GM18526 (cell line): ENCODE data around the gene EIF3B.

ENCODE experiments used
- POLR2A ChIP-seq: IDR thresholded peaks from 3 replicates; pipeline ENCODE4 v1.6.1; 2011; ENCODE audit not compliant: insufficient read length; ENCODE audit errors: extremely low read depth

Gene EIF3B

DNA sequence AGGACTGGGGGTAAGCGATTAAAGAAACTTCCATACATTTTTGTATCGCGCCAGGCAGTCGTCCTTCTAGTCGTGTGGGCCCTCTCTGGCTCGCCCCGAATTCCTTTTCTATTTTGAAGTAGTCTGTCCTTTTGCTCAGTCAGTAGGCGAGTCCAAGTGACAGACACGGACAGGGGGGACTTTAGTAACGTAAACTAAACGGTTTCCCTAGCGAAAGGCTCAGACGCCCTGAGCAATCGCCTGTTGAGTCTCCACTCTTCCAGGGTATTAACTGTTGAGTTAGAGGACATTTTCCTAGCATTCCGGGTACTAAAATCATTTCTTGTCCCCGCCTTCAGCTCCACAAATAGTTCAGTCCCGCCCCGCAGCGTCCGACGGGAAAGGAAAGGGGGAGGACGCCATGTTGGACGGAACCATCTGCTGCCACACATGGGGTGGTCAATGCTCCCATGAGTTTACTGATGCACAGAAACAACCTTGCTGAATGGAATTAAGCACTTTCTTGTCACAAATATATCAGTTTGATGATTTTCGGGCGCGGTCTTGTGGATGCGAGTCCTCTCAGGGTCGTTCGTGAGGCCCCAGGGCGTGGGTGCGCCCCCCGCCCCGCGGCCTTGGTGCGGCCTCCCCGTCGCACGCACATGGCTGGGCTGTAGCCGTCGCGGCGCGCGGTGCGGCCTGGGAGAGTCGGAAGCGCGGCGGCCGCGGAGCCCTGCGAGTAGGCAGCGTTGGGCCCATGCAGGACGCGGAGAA, at the start of gene EIF3B:
EIF3B (plus strand) TSS at position 642 of the 753 bp plus-strand sequence; CDS start at position 737, 95 bp downstream.
- TF ChIP-seq POLR2A, result peak; percentile 97

DNA sequence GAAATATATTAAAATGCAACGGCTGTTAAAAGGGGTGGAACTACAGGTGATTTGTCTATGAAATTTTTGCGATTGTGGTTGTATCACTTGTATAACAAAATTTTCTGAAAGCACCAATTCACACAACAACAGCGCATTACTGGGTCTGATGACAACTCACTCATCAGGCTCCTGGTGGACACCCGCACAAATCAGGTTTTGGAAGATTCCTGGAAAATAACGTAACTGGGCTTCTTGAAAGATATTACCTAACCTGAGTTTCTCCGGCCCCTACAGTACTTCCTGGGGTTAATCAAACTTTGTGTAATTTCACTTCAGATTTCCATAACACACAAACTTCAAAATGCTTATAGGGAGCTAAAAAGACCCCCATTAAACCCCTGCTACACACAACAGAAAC, 47.9 kb upstream of the EIF3B start:
- no peak for TF ChIP-seq POLR2A

- TF ChIP-seq POLR2A, result no peak
These were observed 46.9 kb upstream of the EIF3B start for GRCh38 chr7:2307690-2308107.

GRCh38 chr7:2309889-2310331, 44.7 kb upstream of the EIF3B start:
- TF ChIP-seq POLR2A, result no peak

- TF ChIP-seq POLR2A, result peak; percentile 42
These were observed 42.2 kb upstream of the EIF3B start for GRCh38 chr7:2312267-2312929.

DNA sequence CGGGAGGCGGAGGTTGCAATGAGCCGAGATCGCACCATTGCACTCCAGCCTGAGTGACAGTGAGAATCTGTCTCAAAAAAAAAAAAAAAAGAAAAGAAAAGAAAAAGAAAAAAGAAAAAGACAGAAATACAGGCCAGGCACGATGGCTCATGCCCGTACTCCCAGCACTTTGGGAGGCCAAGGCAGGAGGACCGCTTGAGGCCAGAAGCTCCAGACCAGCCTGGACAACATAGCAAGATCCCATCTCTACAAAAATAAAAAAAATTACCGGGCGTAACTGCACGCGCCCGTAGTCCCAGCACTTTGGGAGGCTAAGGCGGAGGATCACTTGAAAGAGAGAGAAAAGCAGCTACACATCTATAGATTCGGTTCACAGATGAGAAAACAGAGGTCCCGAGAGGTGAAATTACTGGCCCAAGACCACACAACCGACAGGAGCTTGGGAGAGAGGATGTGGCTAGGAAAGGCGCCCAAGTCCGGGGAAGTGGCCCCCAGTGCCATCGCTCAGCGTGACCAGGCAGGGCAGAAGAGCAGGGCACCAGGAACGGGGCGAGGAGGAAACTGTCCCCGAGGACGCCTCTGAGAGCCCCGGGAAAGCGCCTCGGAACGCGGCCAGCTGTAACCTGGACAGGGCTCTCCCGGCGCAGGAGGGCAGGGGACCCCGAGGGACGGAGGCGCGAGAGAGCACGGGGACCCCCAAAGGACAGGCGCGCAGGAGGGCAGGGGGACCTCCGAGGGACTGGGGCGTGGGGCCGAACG, 41.0 kb upstream of the EIF3B start:
- no peak for TF ChIP-seq POLR2A

- TF ChIP-seq POLR2A, result peak; percentile 82
These were observed 40.2 kb upstream of the EIF3B start, which contains the start of gene SNX8 for GRCh38 chr7:2314209-2314955. Gene SNX8 (minus strand): TSS chr7:2314441. CDS start chr7:2314421, 20 bp downstream.

DNA sequence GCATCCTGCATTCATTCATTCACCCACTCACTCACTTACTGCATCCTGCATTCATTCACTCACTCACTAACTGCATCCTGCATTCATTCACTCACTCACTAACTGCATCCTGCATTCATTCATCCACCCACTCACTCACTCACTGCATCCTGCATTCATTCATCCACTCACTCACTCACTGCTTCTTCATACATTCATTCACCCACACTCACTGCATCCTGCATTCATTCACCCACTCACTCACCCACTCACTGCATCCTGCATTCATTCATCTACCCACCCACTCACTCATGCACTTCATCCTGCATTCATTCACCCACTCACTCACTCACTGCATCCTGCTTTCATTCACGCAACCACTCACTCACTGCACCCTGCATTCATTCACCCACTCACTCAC, 38.8 kb upstream of the EIF3B start:
- TF ChIP-seq POLR2A, result no peak

GRCh38 chr7:2316578-2316977, 38.0 kb upstream of the EIF3B start:
- TF ChIP-seq POLR2A, result no peak

DNA sequence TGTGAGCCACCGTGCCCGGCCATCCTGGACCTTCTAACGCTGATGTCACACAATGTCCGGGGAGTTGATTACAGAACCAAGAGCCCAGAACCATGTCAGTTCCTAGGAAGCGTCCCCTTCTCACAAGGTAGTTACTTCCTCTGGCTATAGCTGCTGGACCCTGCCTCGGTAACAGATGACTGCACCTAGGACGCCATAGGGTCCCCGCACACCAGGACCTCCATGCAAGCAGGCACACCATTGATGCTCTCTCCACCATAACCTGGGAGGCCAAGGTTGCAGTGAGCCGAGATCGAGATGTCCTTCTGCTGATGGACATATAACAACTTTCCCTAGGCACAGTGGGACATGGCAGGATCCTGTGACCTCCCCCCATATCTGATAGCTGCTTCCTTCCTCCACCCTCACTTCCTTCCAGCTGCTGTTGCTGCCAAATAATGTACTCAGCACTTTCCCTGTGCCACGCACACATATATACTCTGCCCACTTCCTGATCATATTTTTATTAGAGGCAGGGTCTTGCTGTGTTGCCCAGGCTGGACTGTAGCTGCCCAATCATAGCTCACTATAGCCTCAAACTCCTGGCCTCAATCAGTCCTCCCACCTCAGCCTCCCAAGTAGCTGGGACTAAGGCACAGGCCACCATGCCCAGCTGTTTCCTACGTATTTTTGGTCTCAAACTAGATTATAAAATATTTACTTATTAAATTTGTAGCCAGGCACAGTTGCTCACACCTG, 36.9 kb upstream of the EIF3B start:
- no peak for TF ChIP-seq POLR2A

DNA sequence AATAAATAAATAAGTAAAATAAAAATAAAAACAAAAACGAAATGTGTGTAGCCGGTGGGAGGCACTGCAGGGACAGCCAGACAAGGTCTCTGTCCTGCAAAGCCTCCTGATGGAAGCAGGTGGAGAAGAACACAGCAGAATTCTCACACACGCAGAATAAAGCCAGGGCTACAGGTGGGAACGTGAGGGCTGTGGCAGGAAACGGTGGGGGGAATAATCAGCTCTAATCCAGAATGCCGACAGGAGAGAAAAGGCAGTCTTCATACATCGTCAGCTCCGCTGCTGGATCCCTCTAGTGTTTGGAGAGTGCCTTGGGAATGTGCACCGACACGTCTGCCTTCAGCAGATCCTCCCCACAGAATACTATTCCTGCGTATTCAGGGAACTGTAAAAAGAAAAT, 33.6 kb upstream of the EIF3B start:
- TF ChIP-seq POLR2A, result no peak

GRCh38 chr7:2325162-2325561, 29.5 kb upstream of the EIF3B start:
- TF ChIP-seq POLR2A, result no peak

DNA sequence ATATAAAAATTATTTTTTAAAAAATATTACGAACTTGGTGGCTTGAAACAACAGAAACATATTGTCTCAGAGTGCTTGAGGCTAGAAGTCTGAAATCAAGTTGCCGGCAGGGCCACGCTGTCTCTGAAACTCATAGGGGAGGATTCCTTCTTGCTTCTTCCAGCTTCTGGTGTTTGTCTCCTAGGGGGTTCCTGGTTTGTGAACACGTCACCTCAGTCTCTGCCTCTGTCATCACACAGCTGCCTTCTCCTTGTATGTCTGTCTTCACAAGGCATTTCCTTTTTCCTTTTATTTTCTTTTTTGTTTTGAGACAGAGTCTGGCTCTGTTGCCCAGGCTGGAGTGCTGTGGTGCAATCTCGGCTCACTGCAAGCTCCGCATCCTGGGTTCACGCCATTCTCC, 27.7 kb upstream of the EIF3B start:
- TF ChIP-seq POLR2A, result no peak

- no peak for TF ChIP-seq POLR2A
These were observed 24.1 kb upstream of the EIF3B start for GRCh38 chr7:2330493-2330892.
